ENCODE measurements around the gene GABARAP.
"Not testable (repeated sequence)": the region's sequence is repeated elsewhere in the genome, so short reads cannot be mapped to it uniquely, and the experiment has no call there.

The GABARAP gene

DNA sequence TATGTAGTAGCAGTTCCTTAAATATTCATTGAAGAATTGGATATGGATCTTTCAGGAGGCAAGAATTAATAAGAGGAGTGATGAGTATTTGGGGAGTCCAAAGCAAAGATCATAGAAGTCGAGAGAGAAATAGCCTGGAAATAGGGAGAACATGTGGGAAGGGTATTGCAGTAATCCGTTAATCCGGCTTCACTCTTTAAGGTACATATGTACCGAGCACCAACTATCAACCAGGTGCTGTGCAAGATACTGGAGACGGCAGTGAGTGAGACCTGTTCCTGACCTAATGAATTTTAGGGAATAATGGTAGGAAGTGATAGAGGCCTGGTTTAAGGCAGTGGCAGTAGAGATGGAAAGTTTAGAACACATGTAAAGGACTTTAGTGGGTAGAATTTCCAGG lies 10.8 kb upstream of the GABARAP start:
- H3K9me3 Mint-ChIP-seq: no peaks in the 10 kb centered on the region
- DNase-seq: no peak
- CTCF ChIA-PET: interaction anchor here (1.2 kb wide), 1 partner anchor 103 kb away, joined by 3 read pairs; no protein-coding TSS in a partner anchor
- peak overlapping the region; percentile 99 for H3K27ac Mint-ChIP-seq
- peaks cover 48% of the 10 kb centered on the region for H3K4me1 Mint-ChIP-seq
- H3K4me3 Mint-ChIP-seq: peak overlapping the region; percentile 84
- H3K36me3 Mint-ChIP-seq: peaks cover 30% of the 10 kb centered on the region
- H3K27me3 Mint-ChIP-seq: no peaks in the 10 kb centered on the region

DNA sequence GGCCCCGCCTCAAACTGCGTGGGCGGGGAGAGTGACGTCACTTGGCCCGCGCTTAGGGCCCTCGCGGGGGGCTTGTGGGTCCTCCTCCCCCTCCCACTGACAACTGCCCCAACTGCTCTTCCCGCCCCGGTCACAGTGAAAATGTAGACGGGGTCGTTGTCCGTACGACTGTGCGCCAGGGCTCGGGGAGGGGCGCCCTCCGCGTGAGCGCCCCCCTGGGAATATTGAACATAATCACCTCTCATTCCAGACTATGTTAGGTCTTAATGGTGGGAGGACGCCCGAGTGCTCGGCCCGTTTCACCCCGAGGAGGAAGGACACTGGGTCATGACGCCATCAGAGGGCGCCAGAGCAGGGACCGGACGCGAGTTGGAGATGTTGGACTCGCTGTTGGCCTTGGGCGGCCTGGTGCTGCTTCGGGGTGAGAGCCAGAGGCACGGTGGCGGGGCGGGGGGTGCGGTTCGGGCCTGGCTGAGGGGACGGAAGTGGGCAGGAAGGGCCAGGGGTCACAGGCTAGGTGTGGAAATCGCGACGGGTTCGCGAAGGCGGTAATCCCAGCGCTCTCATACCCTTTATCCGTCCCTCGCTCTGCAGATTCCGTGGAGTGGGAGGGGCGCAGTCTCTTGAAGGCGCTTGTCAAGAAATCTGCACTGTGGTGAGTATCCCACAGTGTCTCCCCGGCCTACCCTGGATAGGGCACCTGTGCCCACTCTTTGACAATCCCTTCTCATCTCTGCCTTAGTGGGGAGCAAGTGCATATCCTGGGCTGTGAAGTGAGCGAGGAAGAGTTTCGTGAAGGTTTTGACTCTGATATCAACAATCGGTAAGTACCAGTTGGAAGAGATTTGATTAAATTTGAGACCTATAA lies 10.2 kb upstream of the GABARAP start, which contains the start of gene ELP5:
TSS of gene ELP5 (plus strand) at position 40 of the 868 bp plus-strand sequence. CDS start at position 376, 336 bp downstream.
- no peaks in the 10 kb centered on the region for H3K9me3 Mint-ChIP-seq
- peak; percentile 95 for DNase-seq
- peaks cover 30% of the 10 kb centered on the region for H3K36me3 Mint-ChIP-seq
- CTCF ChIA-PET: no interaction called here
- peak within 1 kb of the TSS; percentile 84 for H3K4me3 Mint-ChIP-seq
- H3K4me1 Mint-ChIP-seq: peaks cover 48% of the 10 kb centered on the region
- H3K27me3 Mint-ChIP-seq: no peaks in the 10 kb centered on the region
- peak within 1 kb of the TSS; percentile 99 for H3K27ac Mint-ChIP-seq

DNA sequence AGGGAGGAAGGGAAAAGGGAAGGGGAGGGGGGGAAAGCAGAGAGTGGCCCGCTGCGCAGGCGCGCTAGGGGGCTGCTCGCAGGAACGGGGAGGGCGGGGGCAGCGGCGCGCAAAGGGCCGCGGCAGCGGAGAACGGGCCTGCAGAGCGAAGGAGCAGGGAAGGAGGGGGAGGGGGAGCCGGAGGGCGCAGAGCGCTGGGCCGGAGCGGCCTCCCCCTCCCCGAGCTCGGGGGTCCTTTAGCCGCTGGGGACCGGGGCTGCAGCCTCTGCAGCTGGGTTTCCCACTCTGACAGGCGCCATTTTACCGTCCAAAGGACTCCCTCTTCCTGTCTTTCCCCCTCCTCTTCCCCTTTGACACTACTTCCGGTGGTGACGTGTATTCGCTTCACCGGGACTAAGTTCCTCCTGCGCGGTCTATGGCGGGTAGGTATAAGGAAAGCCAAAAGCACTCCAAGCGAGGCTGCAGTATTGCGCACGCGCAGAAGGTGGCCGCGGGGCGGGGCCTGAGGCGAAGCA lies 9.5 kb upstream of the GABARAP start, which contains the start of gene CTDNEP1:
TSS of gene CTDNEP1 (minus strand) at position 74 of the 515 bp plus-strand sequence. CDS start 438 bp downstream, outside the sequence.
- Mint-ChIP-seq H3K4me3 (peak within 1 kb of the TSS; percentile 84), H3K36me3 (peaks cover 32% of the 10 kb centered on the region), H3K27ac (peak within 1 kb of the TSS; percentile 99), H3K27me3 (no peaks in the 10 kb centered on the region), H3K9me3 (no peaks in the 10 kb centered on the region), H3K4me1 (peaks cover 50% of the 10 kb centered on the region)
- CTCF ChIA-PET: no interaction called here
- DNase-seq: peak; percentile 99

DNA sequence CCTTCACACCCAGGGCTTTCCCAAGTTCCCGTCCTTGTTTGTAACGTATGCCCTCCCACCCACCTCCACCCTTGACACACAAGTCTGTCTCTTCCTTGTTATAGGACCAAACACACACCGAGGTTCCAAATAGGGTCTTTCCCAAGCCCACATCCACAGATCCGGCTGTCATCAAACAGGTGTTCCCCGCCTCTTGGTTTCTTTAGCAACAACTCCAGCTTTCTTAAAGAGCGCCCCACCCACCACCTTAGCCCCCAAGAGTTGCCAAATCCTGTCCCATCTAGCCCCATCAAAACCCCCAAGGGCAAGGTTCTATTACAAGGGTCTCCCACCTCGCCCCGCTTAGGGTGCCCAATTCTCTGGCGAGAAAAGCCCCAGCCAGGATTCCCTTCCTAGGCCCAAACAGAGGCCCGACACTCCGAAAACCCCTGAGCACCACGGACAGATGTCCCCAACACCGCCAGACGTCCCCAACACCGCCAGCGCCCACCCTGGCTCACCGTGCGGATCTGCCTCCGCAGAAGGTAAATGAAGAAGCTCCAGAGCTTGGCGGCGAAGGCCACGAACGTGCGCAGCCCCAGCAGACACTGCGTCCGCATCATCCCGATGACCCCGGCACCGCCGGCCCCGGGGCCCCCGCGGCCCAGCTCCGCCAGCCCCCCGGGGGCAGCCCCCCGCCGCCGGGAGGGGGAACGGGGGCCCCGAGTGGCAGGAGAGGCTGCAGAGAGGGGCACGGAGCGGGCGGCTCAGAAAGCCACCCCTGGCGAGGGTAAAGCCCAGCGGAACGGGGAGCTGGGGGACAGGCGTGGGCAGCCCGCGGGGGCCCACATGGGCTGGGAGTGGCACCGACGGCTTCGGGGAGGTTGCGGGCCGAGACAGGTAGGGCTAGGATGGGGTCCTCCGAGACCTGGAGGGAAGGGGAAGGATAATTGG lies 8.7 kb upstream of the GABARAP start:
- Mint-ChIP-seq H3K9me3 (no peaks in the 10 kb centered on the region), H3K36me3 (peaks cover 35% of the 10 kb centered on the region), H3K4me3 (peak overlapping the region; percentile 84), H3K4me1 (peaks cover 54% of the 10 kb centered on the region), H3K27me3 (no peaks in the 10 kb centered on the region), H3K27ac (peak overlapping the region; percentile 99)
- CTCF ChIA-PET: no interaction called here
- no peak for DNase-seq

DNA sequence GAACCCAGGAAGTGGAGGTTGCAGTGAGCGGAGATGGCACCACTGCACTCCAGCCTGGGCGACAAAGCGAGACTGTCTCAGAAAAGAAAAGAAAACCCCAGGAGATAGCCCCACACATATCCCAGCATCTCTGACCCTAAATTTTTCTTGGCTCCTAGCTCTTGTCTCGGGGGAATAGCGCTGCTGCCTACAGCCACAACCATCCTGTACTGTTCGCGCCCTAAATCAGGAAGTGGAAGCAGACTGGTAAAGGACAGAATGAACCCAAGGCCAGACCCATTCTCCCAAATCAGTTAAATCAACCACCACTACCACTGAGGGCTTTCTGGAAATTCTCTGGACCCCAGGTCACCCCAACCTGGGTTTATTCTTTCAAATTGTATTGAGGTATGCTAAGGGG lies 7.6 kb upstream of the GABARAP start:
- H3K9me3 Mint-ChIP-seq: no peaks in the 10 kb centered on the region
- CTCF ChIA-PET: no interaction called here

DNA sequence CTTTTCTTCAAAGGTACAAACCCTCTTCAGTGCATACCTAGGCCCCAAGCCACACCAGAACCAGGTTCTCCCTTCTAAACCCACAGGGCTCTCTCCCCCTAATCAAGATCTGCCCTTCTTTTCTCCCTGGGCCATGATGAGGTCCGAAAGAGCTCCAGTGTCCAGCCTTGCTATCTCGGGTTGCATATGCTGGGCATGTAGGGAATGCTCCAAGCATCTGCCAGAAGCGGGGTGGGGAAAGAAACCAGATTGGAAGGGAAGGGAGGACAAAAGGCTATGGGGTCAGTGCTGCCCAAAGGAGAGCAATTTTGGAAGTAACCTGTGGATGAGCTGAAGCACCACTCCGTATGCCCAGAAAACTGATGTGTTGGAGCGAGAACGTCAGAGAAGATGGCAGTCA lies 7.0 kb upstream of the GABARAP start:
- no peak for DNase-seq
- peaks cover 49% of the 10 kb centered on the region for H3K4me1 Mint-ChIP-seq
- peaks cover 34% of the 10 kb centered on the region for H3K36me3 Mint-ChIP-seq
- H3K9me3 Mint-ChIP-seq: no peaks in the 10 kb centered on the region
- peak overlapping the region; percentile 84 for H3K4me3 Mint-ChIP-seq
- peak overlapping the region; percentile 17 for H3K27ac Mint-ChIP-seq
- H3K27me3 Mint-ChIP-seq: no peaks in the 10 kb centered on the region
- CTCF ChIA-PET: no interaction called here

More for the DNA sequence above, 7.6 kb upstream of the GABARAP start:
- Mint-ChIP-seq H3K27ac (peak overlapping the region; percentile 88), H3K36me3 (peaks cover 33% of the 10 kb centered on the region), H3K4me1 (peaks cover 53% of the 10 kb centered on the region), H3K4me3 (peak overlapping the region; percentile 84), H3K27me3 (no peaks in the 10 kb centered on the region)
- DNase-seq: no peak

DNA sequence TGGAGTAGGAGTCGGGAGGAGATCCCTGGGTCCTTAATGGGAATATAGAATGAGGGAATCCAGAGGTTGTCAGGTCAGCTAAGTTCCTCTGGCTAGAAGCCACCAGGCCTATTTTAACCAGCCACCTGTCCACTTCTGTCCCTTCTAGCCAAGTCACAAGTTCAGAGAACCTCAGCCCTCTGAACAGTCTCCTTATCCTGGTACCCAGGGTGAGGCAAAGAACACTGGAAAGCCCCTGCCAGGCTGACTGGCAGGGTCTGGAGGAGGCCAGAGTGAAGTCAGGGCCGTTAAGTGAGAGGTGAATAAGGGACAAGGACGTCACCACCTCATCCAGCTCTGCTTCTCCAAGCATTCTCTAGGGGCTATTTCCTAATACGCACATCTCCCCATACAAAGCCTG lies 6.5 kb upstream of the GABARAP start:
- H3K27ac Mint-ChIP-seq: no peak overlapping the region
- H3K27me3 Mint-ChIP-seq: no peaks in the 10 kb centered on the region
- CTCF ChIA-PET: no interaction called here
- H3K9me3 Mint-ChIP-seq: no peaks in the 10 kb centered on the region
- H3K4me1 Mint-ChIP-seq: peaks cover 45% of the 10 kb centered on the region
- H3K36me3 Mint-ChIP-seq: peaks cover 33% of the 10 kb centered on the region
- H3K4me3 Mint-ChIP-seq: no peak overlapping the region
- DNase-seq: no peak

DNA sequence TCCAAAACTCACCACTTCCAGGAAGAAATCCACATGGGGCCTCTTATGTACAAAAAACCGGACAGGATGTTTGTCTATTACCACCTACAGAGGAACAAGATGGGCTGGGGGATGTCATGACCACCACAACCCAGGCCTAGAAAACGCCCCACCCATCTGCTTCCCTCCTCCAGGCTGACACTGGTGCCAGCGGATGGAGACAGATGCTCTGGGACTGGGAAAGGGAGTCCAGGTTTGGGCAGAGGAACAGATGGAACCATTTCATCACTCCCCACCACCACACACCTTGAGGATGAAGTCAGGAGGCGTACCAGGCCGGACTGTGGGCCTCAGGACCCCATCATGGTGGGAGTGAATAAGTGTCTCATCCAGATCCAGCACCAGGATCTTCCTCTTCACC lies 4.5 kb upstream of the GABARAP start:
- Mint-ChIP-seq H3K36me3 (peaks cover 39% of the 10 kb centered on the region), H3K27ac (no peak overlapping the region), H3K4me3 (no peak overlapping the region), H3K27me3 (no peaks in the 10 kb centered on the region), H3K4me1 (peaks cover 45% of the 10 kb centered on the region), H3K9me3 (no peaks in the 10 kb centered on the region)
- CTCF ChIA-PET: no interaction called here
- no peak for DNase-seq

DNA sequence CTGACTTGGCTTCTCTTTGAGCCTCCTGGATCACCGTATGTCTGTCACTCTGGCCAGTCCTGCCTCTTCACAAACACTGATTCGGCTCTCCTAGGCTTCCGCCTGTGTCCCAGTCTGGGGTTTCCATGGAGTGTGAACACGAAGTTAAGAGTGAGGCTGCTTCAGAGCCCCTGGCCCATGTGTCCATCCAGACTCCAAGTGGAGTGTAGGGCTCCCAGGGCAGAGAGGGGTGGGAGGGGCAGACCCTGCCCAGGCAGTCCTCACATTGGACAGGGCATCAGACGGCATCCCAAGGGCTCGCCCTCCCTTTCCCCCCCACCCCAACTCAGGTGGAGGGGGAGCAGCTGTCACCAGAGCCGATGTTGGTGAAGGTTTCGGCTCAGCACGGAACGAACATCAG lies 1.6 kb upstream of the GABARAP start:
- peaks cover 46% of the 10 kb centered on the region for H3K4me1 Mint-ChIP-seq
- H3K4me3 Mint-ChIP-seq: peak overlapping the region; percentile 94
- H3K9me3 Mint-ChIP-seq, DNase-seq, H3K27me3 Mint-ChIP-seq, CTCF ChIA-PET: not testable (repeated sequence)
- peak overlapping the region; percentile 68 for H3K27ac Mint-ChIP-seq
- peaks cover 57% of the 10 kb centered on the region for H3K36me3 Mint-ChIP-seq

DNA sequence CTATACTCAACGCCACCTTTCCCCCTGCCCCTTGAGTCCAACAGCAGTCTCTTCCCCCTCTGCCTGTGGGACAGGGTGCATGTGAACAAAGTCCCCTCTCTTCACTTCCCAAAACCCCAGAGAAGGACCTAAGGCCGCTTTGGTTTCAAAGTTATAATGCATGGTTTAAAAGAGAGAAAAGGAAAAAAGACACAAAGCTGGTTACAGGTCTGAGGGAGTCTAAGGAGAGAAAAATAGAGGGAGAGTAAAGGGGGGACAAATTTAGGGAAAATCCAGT lies 1.1 kb upstream of the GABARAP start:
- peak overlapping the region; percentile 94 for H3K4me3 Mint-ChIP-seq

DNA sequence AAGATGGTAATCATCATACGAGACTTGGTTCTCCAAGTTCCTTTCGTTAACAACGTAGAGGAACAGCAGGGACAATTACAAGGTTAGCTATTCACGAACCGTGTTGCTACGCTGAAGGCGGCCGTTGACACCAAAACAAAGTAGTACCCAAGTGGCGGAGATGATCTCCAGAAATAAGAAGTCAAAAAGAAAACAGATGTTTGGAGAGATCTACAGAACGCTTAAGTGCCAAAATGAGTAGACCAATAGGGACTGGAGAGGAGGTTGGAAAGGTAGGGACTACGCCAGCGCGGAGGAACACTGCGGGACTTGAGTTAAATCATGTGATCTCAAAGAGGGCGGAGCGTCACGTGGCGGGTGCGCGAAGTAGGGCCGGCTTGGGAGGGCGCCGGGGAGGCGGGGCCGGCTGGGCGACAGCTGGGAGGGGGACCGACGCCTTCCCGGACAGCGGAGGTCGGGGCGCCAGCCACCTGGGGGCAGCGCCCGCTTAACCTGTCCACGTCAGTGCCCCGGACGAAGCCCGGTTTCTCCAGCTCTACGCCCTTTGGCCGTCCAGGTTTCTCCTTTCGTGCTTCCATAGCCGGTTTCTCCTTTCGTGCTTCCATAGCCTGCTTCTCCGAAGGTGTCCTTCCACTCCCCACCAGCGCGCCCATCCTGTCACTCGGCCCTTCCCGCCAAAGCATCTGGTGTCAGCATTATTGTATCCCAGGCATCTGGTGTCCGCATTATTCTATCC lies 636 bp upstream of the GABARAP start:
- CTCF ChIA-PET: interaction anchor here (0.8 to 3.5 kb wide), 2 partner anchors 23 to 54 kb away, joined by 4 to 17 read pairs; partner anchors contain the start of genes ACADVL and DLG4
- no peaks in the 10 kb centered on the region for H3K27me3 Mint-ChIP-seq
- H3K4me1 Mint-ChIP-seq: peaks cover 41% of the 10 kb centered on the region
- peaks cover 58% of the 10 kb centered on the region for H3K36me3 Mint-ChIP-seq
- peak overlapping the region; percentile 98 for H3K27ac Mint-ChIP-seq
- peak overlapping the region; percentile 94 for H3K4me3 Mint-ChIP-seq
- H3K9me3 Mint-ChIP-seq: no peaks in the 10 kb centered on the region
- peak; percentile 95 for DNase-seq

More for the DNA sequence above, 1.1 kb upstream of the GABARAP start:
- no peaks in the 10 kb centered on the region for H3K27me3 Mint-ChIP-seq
- H3K9me3 Mint-ChIP-seq: no peaks in the 10 kb centered on the region
- peak overlapping the region; percentile 87 for H3K27ac Mint-ChIP-seq
- DNase-seq: no peak
- H3K36me3 Mint-ChIP-seq: peaks cover 58% of the 10 kb centered on the region
- CTCF ChIA-PET: no interaction called here
- peaks cover 41% of the 10 kb centered on the region for H3K4me1 Mint-ChIP-seq

DNA sequence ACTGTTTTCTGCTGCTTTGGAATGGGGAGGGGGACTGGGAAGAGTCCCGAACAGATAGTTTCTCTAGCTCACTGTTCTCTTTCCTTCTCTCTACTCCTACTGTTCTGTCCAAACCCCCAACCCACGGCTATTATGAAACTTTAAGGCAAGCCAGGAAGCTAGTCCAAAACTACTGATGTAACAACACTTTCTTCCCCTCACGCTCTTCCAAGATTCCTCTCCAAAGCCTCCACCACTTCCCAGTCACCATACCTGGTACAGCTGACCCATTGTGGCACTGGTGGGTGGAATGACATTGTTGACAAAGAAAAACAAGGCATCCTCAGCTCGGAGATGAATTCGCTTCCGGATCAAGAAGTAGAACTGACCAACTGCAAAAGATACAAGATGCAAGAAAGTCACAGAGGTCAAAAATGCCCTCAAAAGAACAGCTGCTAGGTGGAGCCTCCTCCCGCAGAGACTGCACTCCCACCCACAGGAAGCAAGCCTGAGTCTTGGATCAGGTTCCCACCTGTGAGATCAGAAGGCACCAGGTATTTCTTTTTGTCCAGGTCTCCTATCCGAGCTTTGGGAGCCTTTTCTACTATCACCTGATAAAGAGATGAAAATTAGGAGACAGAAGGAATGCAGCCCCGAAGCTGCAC lies 1.0 kb downstream of the GABARAP start:
- CTCF ChIA-PET: interaction anchor here (3.5 kb wide), 1 partner anchor 21 kb away, joined by 17 read pairs; the partner anchor contains the start of genes ACADVL and DLG4

DNA sequence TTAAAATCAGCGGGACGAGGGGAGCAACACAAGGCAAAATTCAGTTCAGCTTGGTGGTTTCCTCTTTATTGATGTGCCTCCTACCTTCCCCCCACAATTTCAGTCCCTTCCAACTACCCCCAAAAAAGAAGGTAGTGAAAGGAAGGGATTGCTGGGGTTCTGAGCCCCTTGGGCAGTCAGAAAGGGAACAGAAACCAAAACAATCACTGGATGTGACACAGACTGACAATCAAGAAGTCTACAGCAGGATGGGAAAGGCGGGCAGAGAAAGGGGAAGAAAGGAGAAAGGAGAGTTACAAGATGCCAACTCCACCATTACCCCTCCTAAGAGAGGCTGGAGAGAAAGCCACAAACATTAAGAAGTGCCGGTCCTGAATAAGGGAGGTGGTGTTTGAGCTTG lies 1.9 kb downstream of the GABARAP start:
- H3K9me3 Mint-ChIP-seq: no peaks in the 10 kb centered on the region
- H3K27ac Mint-ChIP-seq: peak overlapping the region; percentile 98
- DNase-seq: no peak
- H3K4me3 Mint-ChIP-seq: peak overlapping the region; percentile 94
- H3K27me3 Mint-ChIP-seq: no peaks in the 10 kb centered on the region
- CTCF ChIA-PET: interaction anchor here (3.5 kb wide), 1 partner anchor 20 kb away, joined by 17 read pairs; the partner anchor contains the start of genes ACADVL and DLG4
- peaks cover 56% of the 10 kb centered on the region for H3K4me1 Mint-ChIP-seq
- H3K36me3 Mint-ChIP-seq: peaks cover 64% of the 10 kb centered on the region

More for the DNA sequence above, 1.0 kb downstream of the GABARAP start:
- Mint-ChIP-seq H3K4me1 (peaks cover 48% of the 10 kb centered on the region), H3K27me3 (no peaks in the 10 kb centered on the region), H3K9me3 (no peaks in the 10 kb centered on the region), H3K4me3 (peak overlapping the region; percentile 94), H3K27ac (peak overlapping the region; percentile 98), H3K36me3 (peaks cover 61% of the 10 kb centered on the region)
- no peak for DNase-seq

Measured in activated naive CD4-positive, alpha-beta T cell treated with anti-CD3 and anti-CD28 coated beads, Interleukin-2, amount 10 ng/mL, durations not matched to agents 7 days and 5 days (primary cell).